ENCODE measurements around the gene RABGAP1L. TPM values are rescaled to one million over a fixed set of nuclear protein-coding genes. Genes with fewer than 3 reads are reported as not detected.
A peak's percentile ranks its signal among the peaks of the same experiment; 100 is the strongest.

Gene RABGAP1L
- total and polyA plus RNA-seq, 2 experiments from 2014 or later, result 9.2 to 21.4 TPM

- DNase-seq (ENCODE audit: low read depth in 1 of 2, low spot score in 1 of 2), result peak in 1 of 2 donors; percentile 14
- TF ChIP-seq CTCF (IDR thresholded peaks at IDR 0.05; ENCODE audit: low read depth, low read length), result no peak
- Histone ChIP-seq H3K27me3 (no peaks in the 10 kb centered on the region), H3K4me1 (ENCODE audit: low read depth) (no peaks in the 10 kb centered on the region), H3K36me3 (no peaks in the 10 kb centered on the region), H3K9me3 (ENCODE audit: low read depth) (no peaks in the 10 kb centered on the region), H3K27ac (no peak overlapping the region), H3K4me3 (no peak overlapping the region)
Observed at GRCh38 chr1:174433451-174433850, 274.1 kb downstream of the RABGAP1L start.

- Histone ChIP-seq H3K9me3 (ENCODE audit: low read depth) (no peaks in the 10 kb centered on the region), H3K27me3 (no peaks in the 10 kb centered on the region), H3K27ac (no peak overlapping the region), H3K4me3 (no peak overlapping the region), H3K36me3 (no peaks in the 10 kb centered on the region), H3K4me1 (ENCODE audit: low read depth) (no peaks in the 10 kb centered on the region)
- DNase-seq (ENCODE audit: low read depth in 1 of 2, low spot score in 1 of 2), result no peak
- TF ChIP-seq CTCF (IDR thresholded peaks at IDR 0.05; ENCODE audit: low read depth, low read length), result no peak
Observed at GRCh38 chr1:174445351-174445750, 286.0 kb downstream of the RABGAP1L start.

GRCh38 chr1:174445817-174446216 lies 286.5 kb downstream of the RABGAP1L start:
- no peaks in the 10 kb centered on the region for H3K36me3 ChIP-seq
- H3K27ac ChIP-seq, result no peak overlapping the region
- TF ChIP-seq CTCF (IDR thresholded peaks at IDR 0.05; ENCODE audit: low read depth, low read length), result no peak
- H3K27me3 ChIP-seq, result no peaks in the 10 kb centered on the region
- no peaks in the 10 kb centered on the region for H3K9me3 ChIP-seq (ENCODE audit: low read depth)
- no peak overlapping the region for H3K4me3 ChIP-seq
- DNase-seq (ENCODE audit: low read depth in 1 of 2, low spot score in 1 of 2), result no peak
- no peaks in the 10 kb centered on the region for H3K4me1 ChIP-seq (ENCODE audit: low read depth)

- H3K36me3 ChIP-seq, result no peaks in the 10 kb centered on the region
- H3K4me1 ChIP-seq (ENCODE audit: low read depth), result no peaks in the 10 kb centered on the region
- H3K4me3 ChIP-seq, result no peak within 1 kb of the TSS
- no peak for DNase-seq (ENCODE audit: low read depth in 1 of 2, low spot score in 1 of 2)
- H3K9me3 ChIP-seq (ENCODE audit: low read depth), result no peaks in the 10 kb centered on the region
- H3K27ac ChIP-seq, result no peak within 1 kb of the TSS
- TF ChIP-seq CTCF (IDR thresholded peaks at IDR 0.05; ENCODE audit: low read depth, low read length), result no peak
- no peaks in the 10 kb centered on the region for H3K27me3 ChIP-seq
Observed at GRCh38 chr1:174447866-174448530, 288.7 kb downstream of the RABGAP1L start, which contains the start of gene GPR52. GPR52 (plus strand) TSS chr1:174447964; CDS start chr1:174448112, 148 bp downstream.

- no peaks in the 10 kb centered on the region for H3K4me1 ChIP-seq (ENCODE audit: low read depth)
- no peak overlapping the region for H3K4me3 ChIP-seq
- no peaks in the 10 kb centered on the region for H3K9me3 ChIP-seq (ENCODE audit: low read depth)
- H3K27ac ChIP-seq, result no peak overlapping the region
- H3K27me3 ChIP-seq, result no peaks in the 10 kb centered on the region
- TF ChIP-seq CTCF (IDR thresholded peaks at IDR 0.05; ENCODE audit: low read depth, low read length), result no peak
- DNase-seq (ENCODE audit: low read depth in 1 of 2, low spot score in 1 of 2), result no peak
- no peaks in the 10 kb centered on the region for H3K36me3 ChIP-seq
Observed at GRCh38 chr1:174448531-174448883, 289.2 kb downstream of the RABGAP1L start.

Data from cardiac muscle cell (in vitro differentiated cells and primary cell).